ENCODE data around the gene PROP1.
"Not testable (repeated sequence)": the region's sequence is repeated elsewhere in the genome, so short reads cannot be mapped to it uniquely, and the experiment has no call there.

PROP1 gene

DNA sequence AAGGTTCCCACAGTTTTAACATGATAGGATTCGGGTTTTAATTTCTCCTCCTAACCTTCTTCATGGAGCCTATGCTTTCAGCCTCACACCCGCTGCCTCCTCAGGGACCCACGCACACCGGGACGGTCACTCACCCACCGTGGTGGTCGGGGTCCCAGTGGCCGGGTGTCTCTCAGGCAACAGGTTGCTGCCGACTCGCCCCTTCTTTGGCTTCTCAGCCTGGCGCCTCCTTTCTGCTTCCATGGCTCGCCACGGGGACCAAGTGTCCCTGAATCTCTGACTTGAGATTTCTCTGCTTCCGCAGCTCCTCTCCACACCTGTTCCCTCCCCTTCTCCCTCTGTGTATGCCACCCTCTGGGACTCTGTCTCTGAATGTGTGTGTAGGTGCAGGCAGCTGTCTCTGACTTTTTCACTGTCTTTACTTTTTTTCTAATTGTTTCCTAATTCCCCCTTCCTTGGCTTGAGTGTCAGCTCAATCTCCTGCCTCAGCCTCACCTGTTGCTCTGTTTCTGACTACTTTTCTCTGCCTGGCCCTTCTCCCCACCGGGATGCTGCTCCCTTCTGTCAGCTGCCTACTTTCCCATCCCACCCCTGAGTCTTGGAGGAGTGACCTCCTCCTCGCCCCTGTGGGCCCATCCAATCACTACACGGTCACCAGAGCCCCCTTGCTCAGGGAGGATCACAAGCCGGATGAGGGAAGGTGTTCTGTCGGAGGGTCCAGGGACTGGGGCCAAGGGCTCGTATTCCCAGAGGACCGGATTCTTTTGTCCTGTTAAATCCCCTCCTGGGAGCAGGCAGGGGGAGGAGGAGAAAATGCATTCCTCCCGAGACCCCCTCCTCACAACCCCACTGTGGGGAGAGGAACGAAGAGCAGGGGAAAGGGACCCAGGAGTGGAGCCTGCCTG is at the start of gene PROP1:
TSS of gene PROP1 (minus strand) at position 552 of the 905 bp plus-strand sequence. CDS start at position 243, 309 bp downstream.
- peak; percentile 29 for DNase-seq (ENCODE audit: low spot score)

DNA sequence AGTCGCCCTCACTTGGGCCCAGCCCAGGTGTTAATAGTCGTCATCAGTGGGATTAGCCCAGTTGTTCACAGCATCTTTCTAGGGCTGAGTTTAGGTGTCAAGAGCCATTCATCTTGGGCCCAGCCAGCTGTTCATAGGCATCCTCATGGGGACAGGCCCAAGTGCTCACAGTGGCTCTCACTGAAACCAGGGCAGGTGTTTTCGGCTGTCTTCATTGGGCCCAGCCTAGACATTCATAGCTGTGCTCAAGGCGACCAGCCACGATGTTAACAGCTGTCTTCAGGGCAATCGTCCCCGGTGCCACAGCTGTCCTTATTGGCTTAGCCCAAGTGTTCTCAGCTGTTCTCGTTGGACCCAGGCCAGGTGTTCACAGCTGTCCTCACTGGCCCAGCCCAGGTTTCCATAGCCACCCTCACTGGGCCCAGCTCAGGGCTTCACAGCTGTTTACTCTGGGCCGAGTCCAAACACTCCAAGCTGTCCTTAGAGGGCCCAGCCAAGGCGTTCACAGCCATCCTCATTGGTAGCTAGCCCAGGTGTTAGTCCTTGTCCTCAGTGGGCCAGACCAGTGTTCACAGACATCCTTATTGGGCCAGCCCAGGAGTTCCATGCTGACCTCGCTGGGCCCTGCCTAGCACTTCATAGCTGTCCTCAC is 23.5 kb upstream of the PROP1 start:
- DNase-seq (ENCODE audit: low spot score) = not testable (repeated sequence)

DNA sequence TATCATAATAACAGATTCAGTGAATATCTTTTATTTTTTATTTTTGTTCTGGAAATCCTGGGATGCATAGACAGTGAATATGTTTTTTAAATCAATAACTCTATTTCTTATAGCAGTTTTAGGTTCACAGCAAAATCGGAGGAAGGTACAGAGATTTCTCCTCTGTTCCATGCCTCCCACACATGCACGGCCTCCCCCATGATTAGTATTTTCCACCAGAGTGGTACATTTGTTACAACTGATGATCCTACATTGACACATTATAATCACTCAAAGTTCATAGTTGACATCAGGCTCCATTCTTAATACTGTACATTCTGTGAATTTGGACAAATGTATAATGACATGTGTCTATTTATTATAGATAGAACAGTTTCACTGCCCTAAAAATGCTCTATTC is 16.7 kb upstream of the PROP1 start:
- DNase-seq (ENCODE audit: low spot score) = not testable (repeated sequence)

DNA sequence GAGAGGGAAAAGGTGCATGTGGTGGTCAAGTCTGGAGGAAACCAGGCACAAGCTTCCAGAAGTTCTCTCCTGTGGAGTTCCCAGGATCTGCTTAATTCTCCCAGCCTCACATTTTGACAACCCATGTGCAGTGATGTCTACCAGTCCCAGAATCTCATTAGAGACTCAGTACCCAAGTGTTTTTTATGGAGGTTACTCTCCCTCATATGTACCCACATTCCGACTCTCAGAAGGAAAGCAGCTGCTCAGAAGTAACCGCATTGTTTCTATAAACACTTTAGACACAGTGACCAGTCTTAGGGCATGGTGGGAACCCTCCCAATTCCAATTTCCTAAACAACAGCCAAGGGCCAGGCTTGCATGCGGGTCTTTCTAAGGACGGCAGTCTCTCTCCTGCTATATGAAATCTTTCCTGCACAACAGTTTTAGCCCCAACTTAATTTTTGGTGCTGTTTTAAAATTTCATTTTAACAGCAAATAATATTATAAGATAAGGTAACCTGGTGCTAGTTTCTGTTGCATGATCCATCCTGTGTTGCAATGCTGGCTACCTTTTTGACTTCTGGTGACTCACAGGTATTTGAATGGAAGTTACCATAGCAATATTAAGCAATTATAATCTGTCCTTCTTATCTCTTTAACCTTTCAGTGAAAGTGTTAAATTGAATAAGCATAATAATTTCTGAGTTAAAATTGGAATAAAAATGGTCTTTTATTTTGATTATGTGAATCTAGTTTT is 15.9 kb upstream of the PROP1 start:
- DNase-seq (ENCODE audit: low spot score) = not testable (repeated sequence)

DNA sequence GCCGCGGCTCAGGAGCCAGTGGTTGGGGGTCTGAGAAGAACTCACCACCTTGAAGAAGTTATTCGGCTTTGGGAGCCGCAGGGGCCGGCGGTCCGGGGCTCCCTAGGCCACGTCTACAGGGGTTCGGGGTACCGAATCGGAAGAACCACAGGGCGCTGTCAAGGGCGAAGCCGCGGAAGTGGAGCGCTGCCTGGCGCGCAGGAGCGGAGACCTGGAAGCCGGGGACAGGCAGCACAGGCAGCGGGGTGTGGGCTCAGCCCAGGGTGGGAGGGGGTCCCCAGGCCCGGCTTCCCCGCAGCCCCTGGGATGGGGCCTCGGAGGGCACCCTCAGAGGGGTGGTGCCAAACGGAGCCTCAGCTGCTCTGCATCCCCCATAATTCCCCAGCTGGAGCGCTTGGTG is 11.2 kb upstream of the PROP1 start:
- not testable (repeated sequence) for DNase-seq (ENCODE audit: low spot score)

DNA sequence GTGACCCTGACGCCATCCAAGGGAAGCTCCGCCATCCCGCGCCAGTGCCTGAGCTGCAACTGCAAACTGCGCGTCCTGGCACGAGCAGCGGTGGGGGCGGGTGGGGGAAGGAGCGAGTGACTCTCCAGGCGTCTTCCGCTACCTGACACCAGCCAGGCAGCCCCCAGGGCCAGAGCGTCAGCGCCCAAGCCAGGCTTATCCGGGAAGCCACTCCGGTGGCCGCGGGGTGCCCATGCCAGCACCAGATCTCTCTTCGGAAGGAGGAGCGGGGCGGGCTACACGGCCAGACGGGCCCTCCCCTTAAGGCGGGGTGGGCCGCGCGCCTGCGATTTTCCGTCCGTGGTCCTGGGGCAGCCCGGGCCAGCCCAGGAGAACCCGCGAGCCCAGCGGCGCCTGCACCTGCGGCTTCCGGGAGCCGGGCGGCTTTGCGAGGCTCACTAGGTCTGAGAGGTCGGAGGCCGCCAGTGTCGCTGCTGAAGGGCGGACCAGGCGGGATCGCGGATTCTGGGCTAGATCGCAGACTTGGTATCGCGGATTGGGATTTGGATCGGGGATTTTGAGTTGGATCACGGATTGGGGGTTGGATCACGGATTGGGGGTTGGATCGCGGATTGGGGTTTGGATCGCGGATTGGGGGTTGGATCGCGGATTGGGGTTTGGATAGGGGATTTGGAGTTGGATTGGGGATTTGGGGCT is 10.6 kb upstream of the PROP1 start:
- DNase-seq (ENCODE audit: low spot score) = peak; percentile 41

DNA sequence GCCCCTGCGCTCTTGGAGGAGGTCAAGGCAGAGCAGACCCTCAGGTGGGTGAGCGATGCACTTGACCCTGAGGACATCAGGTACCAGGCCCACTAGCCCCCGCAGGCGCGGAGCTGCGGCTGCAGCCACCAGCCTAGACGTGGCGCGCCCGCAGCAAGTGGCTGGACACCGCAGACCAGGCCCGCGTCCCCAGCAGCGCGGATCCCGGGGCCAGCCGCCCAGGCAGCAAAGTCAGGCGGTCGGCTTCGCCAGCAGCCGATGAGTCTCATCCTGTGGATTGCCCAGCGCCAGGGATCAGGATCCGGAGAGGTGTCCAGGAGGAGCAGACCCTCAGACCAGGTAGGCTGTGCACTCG is 10.1 kb upstream of the PROP1 start:
- not testable (repeated sequence) for DNase-seq (ENCODE audit: low spot score)

DNA sequence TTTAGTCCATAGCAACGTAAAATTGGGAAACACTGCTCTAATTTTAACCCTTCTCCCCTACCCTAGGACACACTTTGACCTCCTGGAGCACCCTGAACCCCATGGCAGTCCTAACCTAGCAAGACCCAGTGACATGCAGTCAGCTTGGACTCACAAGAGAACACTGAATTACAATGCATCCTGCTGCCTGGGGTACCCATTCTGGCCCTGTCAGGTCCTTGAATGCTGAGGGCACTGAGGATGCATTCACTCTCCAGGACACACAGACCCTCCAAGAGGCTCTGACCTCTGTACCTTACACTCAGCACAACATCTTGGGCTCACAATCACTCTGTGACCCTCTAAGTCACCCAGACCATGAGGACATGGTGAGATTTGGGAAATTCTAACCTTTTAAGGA is 1.8 kb upstream of the PROP1 start:
- peak; percentile 39 for DNase-seq (ENCODE audit: low spot score)

DNA sequence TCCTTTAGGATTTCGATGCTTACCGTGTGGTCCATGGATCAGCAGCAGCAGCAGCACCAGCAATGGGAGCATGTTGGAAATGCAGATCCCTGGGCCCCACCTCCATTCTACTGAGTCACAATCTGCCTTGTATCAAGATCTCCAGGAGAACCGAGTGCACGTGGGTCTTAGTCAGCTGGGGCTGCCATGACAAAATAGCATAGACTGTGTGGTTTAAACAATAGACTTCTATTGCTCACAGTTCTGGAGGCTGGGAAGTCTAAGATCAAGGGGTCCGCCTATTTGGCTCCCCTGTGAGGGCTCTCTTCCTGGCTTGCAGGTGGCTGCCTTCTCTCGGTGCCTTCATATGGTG is 1.3 kb upstream of the PROP1 start:
- DNase-seq (ENCODE audit: low spot score) = no peak

DNA sequence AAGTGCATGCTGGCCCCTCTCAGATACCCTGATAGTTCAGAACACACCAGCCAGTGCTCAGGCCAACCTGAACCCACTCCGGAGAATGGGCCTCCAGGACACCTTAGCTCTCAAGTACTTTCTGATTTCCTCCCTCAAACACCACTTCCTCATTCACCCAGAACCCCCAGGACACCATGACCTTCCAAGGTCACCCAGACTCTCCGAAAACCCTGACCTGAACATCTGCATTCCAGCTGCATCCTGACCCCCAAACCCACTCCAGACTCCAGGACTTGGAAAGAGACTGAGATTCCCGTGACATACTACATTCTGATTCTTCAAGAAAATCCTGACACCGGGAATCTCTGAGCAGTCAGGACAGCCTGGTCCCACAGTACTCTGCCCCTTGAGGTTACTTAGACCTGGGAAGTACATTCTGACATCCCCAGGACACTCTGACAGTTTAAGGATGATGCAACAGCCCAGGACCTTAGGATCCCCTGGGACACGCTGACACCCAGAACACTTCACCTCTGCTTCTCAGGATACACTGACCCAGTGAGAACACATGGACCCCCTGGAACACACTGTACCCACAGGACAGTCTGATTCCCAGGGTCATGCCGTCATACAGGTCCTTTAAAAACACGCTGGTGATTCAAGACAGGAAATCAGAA is 747 bp upstream of the PROP1 start:
- DNase-seq (ENCODE audit: low spot score) = peak; percentile 32

DNA sequence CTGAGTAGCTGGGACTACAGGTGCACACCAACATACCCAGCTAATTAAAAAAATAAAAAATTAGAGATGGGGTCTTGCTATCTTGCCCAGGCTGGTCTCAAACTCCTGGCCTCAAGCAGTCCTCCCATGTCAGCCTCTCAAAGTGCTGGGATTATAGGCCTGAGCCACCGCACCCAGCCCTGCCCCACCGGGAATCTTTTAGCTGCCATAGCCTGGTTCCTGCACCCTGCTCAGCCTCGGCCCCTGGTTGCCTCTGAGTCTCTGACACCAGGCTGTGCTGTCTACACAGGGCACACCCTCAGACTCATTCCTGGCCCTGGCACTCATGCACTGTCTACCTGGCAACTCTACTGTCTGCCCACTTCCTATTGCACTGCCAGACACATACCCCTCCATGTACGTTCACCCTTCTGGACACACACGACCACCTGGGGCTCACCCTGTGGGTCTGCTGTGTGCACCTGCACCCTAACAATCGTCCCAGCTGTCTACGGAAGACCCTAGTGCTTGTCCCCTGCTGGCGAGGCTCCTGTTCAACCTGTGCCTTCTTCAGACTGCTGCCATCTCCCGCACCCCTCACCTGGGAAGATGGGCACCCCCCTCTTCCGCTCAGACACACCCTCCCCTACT is 1.4 kb downstream of the PROP1 start:
- DNase-seq (ENCODE audit: low spot score) = no peak

DNA sequence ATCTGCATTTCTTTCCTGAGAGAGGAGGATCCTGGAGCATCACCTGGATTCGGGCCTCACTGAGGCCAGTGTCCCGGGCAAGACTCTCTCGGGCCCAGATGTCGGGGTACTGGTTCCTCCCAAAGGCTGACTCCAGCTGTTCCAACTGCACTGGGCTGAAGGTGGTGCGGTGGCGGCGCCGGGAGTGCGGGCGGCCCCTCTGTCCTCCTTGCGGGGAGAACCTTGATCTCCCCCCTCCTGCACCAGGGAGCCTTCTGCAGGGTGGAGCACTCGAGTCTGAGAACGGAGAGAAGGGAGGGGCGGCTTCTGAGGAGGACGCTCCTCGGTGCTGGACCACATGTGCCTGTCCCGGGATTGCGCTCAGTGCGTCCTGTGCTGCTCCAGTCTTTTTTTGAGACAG is 2.0 kb downstream of the PROP1 start:
- DNase-seq (ENCODE audit: low spot score) = no peak

DNA sequence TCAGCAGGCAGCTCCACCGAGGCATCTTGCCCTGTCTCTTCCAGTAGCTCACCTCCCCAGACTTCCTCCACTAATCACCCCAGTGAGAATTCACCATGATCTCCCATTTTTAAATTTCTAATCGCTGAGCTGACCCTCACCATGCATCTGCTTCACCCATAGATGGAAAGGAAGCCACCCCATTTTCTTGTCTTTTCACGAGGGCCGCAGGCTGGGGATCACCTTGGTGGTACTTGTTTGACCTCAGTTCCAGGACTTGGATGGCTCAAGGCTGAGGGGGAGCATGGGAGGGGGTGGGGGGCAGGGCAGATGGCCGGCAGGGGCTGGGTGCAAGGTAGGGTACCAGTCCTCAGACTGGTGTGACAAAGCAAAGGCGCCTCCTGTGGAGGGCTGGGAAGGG is 3.6 kb downstream of the PROP1 start:
- no peak for DNase-seq (ENCODE audit: low spot score)

DNA sequence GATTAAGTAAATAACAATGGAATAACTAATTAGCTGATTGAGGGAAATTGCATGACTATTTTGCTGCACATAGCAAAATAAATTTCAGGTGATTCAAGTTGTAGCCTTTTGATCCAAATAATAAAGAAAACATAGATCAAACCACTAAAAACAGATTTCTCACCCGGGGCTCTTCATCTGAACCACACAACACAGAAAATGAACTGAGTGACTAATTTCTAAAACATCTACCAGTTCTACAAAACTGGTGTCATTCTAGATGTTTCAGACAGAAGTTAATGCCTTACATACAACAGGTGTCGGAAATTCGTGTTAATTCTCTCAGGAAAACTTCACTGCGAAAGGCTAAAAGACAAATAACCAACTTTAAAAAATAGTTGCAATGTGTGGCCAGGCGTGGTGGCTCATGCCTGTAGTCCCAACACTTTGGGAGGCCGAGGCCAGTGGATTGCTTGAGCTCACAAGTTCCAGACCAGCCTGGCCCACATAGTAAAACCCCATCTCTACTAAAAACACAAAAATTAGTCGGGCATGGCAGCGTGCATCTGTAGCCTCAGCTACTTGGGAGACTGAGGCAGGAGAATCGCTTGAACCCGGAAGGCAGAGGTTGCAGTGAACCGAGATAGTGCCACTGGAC is 6.9 kb downstream of the PROP1 start:
- DNase-seq (ENCODE audit: low spot score) = no peak

DNA sequence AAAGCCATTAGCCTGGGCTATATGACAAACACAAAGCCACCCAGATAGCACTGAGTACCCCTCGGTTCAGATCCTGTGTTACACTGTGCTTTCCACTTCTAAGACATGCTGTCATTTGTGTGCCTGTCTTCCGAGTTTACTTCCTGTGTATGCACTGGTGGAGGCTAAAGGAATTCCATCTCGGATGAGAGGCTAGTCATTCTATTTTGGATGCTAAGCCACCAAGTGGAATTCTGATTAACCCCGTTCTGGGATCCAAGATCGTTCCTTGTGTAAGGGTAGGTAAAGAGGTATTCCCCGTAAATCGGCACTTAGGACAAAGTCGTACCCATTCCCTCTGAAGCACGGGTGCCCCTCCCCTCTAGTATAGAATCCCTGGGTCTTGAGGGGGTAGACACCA is 8.7 kb downstream of the PROP1 start:
- DNase-seq (ENCODE audit: low spot score) = no peak

DNA sequence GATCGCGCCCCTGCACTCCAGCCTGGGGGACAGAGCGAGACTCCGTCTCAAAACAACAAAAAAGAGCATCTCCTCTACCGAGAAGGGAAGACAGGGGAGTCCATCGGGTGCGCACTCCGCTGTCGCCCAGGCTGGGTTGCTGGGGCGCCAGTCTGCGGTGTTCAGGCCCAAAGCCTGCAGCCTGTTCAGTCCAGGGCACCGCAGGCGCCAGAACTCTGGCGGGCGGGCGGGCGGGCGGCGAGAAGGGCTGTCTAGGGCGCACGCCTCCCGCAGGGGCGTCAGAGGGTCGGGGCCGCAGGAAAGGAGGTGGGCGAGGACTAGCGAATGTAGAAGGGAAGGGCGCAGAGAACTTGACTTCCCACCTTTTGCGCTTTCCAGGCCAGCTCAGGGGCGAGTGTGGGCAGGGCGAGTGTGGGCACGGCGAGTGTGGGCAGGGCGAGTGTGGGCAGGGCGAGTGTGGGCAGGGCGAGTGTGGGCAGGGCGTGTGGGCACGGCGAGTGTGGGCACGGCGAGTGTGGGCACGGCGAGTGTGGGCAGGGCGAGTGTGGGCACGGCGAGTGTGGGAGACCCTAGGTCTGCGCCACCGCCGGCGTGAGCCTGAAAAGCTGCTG is 10.5 kb downstream of the PROP1 start:
- DNase-seq (ENCODE audit: low spot score) = no peak

DNA sequence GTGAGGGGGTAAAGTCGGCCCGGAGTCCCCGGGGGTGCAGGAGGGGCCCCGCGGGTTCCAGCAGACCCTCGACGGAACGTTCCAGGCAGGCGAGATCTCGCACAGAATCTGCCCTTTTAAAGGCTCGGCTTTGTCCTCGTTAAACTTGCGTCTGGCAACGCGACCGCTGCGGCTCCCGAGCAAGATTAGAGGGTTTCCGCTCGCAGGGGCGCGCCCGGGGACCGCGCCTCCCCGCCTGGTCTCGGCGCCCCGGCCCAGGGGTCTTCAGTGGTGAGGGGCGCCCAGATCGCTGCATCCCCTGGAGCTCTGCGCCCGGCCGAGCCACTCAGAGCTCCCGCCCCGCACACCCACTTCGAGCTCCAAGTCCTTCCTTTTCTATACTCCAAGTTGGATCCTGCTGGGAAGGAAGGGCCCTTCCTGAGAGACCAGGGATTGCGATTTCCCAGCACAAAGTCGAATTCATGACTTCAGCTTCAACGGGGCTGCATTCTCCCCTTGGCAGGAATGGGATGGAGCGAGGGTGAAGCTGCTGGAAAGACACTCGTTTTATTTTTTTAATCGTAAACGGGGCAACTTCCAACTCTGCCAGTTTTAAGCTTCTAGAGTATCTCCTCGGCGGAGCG is 11.3 kb downstream of the PROP1 start:
- DNase-seq (ENCODE audit: low spot score) = no peak

DNA sequence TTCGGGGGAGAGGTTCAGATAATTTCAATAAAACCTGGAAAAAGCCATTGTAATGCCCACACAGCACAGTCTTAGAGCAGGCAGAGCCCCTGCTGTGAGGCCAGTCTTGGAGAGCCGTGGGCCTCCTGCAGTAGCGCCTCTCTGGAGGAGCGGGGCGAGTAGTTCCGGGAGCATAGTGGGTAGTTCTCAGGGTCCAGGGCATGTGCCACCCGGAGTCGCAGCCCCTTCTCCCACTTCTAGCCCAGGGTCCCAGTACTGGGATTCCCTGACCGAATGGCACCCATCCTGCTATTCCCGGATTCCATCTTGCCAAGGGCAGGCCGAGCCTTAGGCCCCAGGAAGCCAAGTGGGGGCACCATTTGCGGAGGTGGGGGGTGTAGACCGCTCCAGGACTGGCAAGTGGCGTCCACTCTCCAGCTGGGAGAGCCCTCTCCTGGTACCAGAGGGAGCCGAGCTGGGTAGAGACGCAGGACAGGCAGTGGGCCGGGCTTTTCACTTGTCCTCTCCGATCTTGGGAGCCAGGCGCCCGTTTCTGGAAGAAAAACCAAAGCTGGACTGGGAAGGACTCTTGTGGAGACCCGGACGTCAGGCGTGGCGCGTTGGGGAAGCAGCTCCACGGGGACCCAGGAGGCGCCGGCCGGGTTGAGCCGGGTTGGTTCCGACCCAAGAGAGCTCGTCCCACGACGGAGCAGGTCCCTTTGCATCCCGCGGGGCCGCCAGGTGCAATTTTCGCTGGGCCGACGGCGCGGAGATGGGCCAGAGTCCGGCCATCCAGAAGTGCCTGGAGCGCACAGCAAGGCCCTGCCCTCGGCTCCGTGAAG is 12.1 kb downstream of the PROP1 start:
- DNase-seq (ENCODE audit: low spot score) = no peak

DNA sequence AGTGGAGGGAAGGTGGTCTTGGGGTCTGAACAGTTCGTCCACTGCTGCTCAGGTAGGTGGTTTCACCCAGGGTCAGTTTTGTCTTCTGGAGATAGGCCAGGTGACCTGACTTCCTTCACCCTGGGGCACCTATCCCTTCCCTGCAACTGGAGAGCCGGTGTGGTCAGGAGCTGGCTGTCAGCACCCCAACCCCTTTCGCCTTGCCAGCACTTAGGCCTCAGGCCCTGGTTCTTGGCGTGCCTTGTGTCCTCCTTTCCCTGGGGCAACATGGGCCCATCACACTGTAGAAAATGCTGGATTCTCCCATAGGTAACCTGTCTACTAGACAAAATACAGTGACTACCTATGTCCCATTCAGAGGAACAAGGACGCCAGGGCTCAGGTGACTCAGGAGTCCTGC is 13.1 kb downstream of the PROP1 start:
- DNase-seq (ENCODE audit: low spot score) = no peak
